GM23338 (cell line): ENCODE measurements around the gene GNAZ. TPM values are rescaled to one million over a fixed set of nuclear protein-coding genes. Genes with fewer than 3 reads are reported as not detected.

Source experiments
- ATAC-seq: fragments of 200-7000 bp; cut with Tn5 transposase; 3 replicates; pipeline ENCODE4 v1.9.1; 2020
- DNase-seq: peaks from one replicate; pipeline ENCODE4 v3.0.0-alpha.2; 2015; ENCODE audit warnings: low spot score
- H2AFZ ChIP-seq: fragments of 200-600 bp; sonication (generic); 2 replicates; pipeline ENCODE4 v1.8.0; 2016; ENCODE audit warnings: antibody characterized with exemption, mild to moderate bottlenecking, moderate library complexity
- H3F3A ChIP-seq: fragments of 200-600 bp; sonication (generic); replicated peaks from 2 replicates; pipeline ENCODE4 v1.8.0; 2017; ENCODE audit warnings: antibody characterized with exemption, mixed run types, low read depth
- H3K27ac ChIP-seq: fragments of 200-600 bp; sonication (generic); 2 replicates; pipeline ENCODE4 v1.6.1; 2016; ENCODE audit warnings: low read depth
- H3K27me3 ChIP-seq: fragments of 200-600 bp; sonication (generic); 2 replicates; pipeline ENCODE4 v1.8.0; 2016; ENCODE audit warnings: mild to moderate bottlenecking, mixed run types, moderate library complexity; ENCODE audit not compliant: insufficient read depth
- H3K36me3 ChIP-seq: fragments of 200-600 bp; sonication (generic); 2 replicates; pipeline ENCODE4 v1.8.0; 2016; ENCODE audit warnings: mild to moderate bottlenecking; ENCODE audit not compliant: insufficient read depth
- H3K4me1 ChIP-seq: fragments of 200-600 bp; sonication (generic); 2 replicates; pipeline ENCODE4 v1.8.0; 2016; ENCODE audit warnings: mild to moderate bottlenecking, moderate library complexity; ENCODE audit not compliant: insufficient read depth
- H3K4me2 ChIP-seq: fragments of 200-600 bp; sonication (generic); 2 replicates; pipeline ENCODE4 v1.7.1; 2017; ENCODE audit warnings: mixed run types
- H3K4me3 ChIP-seq: fragments of 200-600 bp; sonication (generic); 2 replicates; pipeline ENCODE4 v1.6.1; 2016; ENCODE audit warnings: mixed run types
- H3K79me2 ChIP-seq: fragments of 200-600 bp; sonication (generic); replicated peaks from 2 replicates; pipeline ENCODE4 v1.8.0; 2017; ENCODE audit warnings: mild to moderate bottlenecking; ENCODE audit not compliant: insufficient read depth
- H3K9me2 ChIP-seq: fragments of 200-600 bp; sonication (generic); 2 replicates; pipeline ENCODE4 v1.8.0; 2017; ENCODE audit not compliant: insufficient read depth
- H4K20me1 ChIP-seq: fragments of 200-600 bp; sonication (generic); replicated peaks from 2 replicates; pipeline ENCODE4 v1.8.0; 2017; ENCODE audit warnings: mild to moderate bottlenecking; ENCODE audit not compliant: insufficient read depth
- H3K27ac Mint-ChIP-seq: 2 replicates; pipeline ENCODE4 v1.8.0; 2020; ENCODE audit warnings: inconsistent platforms, mild to moderate bottlenecking, moderate library complexity, mixed read lengths
- H3K27me3 Mint-ChIP-seq: 3 replicates; pipeline ENCODE4 v1.8.0; 2022; ENCODE audit warnings: low read depth, mild to moderate bottlenecking, moderate library complexity, mixed read lengths, inconsistent platforms; ENCODE audit not compliant: insufficient read depth, poor library complexity
- H3K36me3 Mint-ChIP-seq: 3 replicates; pipeline ENCODE4 v1.8.0; 2021; ENCODE audit warnings: low read depth, mild to moderate bottlenecking, inconsistent platforms, moderate library complexity, mixed read lengths
- H3K4me1 Mint-ChIP-seq: 3 replicates; pipeline ENCODE4 v1.8.0; 2020; ENCODE audit warnings: mild to moderate bottlenecking, inconsistent platforms, mixed read lengths
- H3K4me3 Mint-ChIP-seq: 3 replicates; pipeline ENCODE4 v1.8.0; 2021; ENCODE audit warnings: moderate library complexity, mild to moderate bottlenecking, inconsistent platforms, mixed read lengths
- H3K9me3 Mint-ChIP-seq: 3 replicates; pipeline ENCODE4 v1.8.0; 2020; ENCODE audit warnings: moderate library complexity, mild to moderate bottlenecking, inconsistent platforms, mixed read lengths
- STAT1 ChIP-seq: IDR thresholded peaks from one replicate; pipeline ENCODE4 v1.6.1; 2016; ENCODE audit warnings: antibody characterized with exemption; ENCODE audit not compliant: unreplicated experiment
- polyA plus RNA-seq: library from polyadenylated mRNA; unstranded; fragments of >200 nt; fragmentation: Nextera tagmentation; extraction: Ambion mirVana; gene quantifications from 2 replicates; pipeline ENCODE4 v1.2.1, GENCODE V29; 2016
- total RNA-seq: library from RNA; depleted of rRNA; stranded (reverse); fragments of >200 nt; shearing (Covaris generic); gene quantifications from 2 replicates; pipeline ENCODE4 v1.2.3, GENCODE V29; 2014
- TF ChIP-seq, protein P1 (sequence below): IDR thresholded peaks from 2 replicates; pipeline ENCODE4 v1.6.1; 2016; ENCODE audit warnings: antibody characterized with exemption
- TF ChIP-seq, protein P2 (sequence below): fragments of 250-450 bp; sonication (Bioruptor Pico); IDR thresholded peaks from 2 replicates; pipeline ENCODE4 v1.5.0; 2020; ENCODE audit warnings: mild to moderate bottlenecking, moderate library complexity
- TF ChIP-seq, protein P3 (sequence below), 2 experiments: fragments of 200-600 bp in 1 of 2; sonication (generic) in 1 of 2; conservative IDR thresholded peaks; 2 replicates each; pipeline versions ENCODE4 v1.5.1 to v1.6.1; 2016 to 2017; ENCODE audit warnings: antibody characterized with exemption in 2 of 2, low read depth in 2 of 2, mild to moderate bottlenecking in 2 of 2, moderate library complexity in 1 of 2

Gene GNAZ
- total and polyA plus RNA-seq, 2 experiments from 2014 or later: 2.9 to 11.1 TPM

DNA sequence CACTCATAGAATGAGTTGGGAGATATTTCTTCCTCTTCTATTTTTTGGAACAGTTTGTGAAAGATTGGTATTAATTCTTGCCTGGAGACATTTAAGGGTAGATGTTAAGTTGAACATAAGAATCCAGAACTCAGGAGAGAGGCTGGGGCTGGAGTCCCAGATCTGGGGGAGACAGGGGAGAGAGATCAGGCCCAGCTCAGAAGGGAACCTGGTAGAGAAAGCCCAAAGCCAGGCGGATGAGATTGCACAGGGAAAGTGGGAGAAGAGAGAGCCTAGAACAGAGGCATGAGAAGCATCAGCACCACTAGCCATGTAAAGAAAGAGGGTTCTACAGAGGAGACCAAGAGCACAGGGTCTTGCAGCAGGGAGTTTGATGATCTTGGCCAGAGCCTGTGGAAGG is 13.0 kb upstream of the GNAZ start:
- Histone ChIP-seq H3K4me2 (no peak overlapping the region), H3K79me2 (no peaks in the 10 kb centered on the region), H4K20me1 (no peaks in the 10 kb centered on the region), H3K9me2 (no peaks in the 10 kb centered on the region), H3K4me1 (no peaks in the 10 kb centered on the region), H3K36me3 (no peaks in the 10 kb centered on the region), H3K27ac (no peak overlapping the region), H2AFZ (no peak overlapping the region), H3K4me3 (no peak overlapping the region), H3F3A (no peaks in the 10 kb centered on the region), H3K27me3 (0 out of 2 replicates have a peak, but pooled peaks cover 5% of the 10 kb centered on the region)
- Mint-ChIP-seq H3K4me1 (no peaks in the 10 kb centered on the region; the same call in 1 of the 3 replicates), H3K27ac (no peak overlapping the region), H3K4me3 (no peak overlapping the region), H3K36me3 (no peaks in the 10 kb centered on the region), H3K9me3 (peaks cover 6% of the 10 kb centered on the region; the same call in 2 of the 3 replicates), H3K27me3 (peaks cover 5% of the 10 kb centered on the region)
- DNase-seq (no peak), ATAC-seq (no peak)
- TF ChIP-seq, protein P1, sequence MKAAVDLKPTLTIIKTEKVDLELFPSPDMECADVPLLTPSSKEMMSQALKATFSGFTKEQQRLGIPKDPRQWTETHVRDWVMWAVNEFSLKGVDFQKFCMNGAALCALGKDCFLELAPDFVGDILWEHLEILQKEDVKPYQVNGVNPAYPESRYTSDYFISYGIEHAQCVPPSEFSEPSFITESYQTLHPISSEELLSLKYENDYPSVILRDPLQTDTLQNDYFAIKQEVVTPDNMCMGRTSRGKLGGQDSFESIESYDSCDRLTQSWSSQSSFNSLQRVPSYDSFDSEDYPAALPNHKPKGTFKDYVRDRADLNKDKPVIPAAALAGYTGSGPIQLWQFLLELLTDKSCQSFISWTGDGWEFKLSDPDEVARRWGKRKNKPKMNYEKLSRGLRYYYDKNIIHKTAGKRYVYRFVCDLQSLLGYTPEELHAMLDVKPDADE: no peak
- TF ChIP-seq, protein P2, sequence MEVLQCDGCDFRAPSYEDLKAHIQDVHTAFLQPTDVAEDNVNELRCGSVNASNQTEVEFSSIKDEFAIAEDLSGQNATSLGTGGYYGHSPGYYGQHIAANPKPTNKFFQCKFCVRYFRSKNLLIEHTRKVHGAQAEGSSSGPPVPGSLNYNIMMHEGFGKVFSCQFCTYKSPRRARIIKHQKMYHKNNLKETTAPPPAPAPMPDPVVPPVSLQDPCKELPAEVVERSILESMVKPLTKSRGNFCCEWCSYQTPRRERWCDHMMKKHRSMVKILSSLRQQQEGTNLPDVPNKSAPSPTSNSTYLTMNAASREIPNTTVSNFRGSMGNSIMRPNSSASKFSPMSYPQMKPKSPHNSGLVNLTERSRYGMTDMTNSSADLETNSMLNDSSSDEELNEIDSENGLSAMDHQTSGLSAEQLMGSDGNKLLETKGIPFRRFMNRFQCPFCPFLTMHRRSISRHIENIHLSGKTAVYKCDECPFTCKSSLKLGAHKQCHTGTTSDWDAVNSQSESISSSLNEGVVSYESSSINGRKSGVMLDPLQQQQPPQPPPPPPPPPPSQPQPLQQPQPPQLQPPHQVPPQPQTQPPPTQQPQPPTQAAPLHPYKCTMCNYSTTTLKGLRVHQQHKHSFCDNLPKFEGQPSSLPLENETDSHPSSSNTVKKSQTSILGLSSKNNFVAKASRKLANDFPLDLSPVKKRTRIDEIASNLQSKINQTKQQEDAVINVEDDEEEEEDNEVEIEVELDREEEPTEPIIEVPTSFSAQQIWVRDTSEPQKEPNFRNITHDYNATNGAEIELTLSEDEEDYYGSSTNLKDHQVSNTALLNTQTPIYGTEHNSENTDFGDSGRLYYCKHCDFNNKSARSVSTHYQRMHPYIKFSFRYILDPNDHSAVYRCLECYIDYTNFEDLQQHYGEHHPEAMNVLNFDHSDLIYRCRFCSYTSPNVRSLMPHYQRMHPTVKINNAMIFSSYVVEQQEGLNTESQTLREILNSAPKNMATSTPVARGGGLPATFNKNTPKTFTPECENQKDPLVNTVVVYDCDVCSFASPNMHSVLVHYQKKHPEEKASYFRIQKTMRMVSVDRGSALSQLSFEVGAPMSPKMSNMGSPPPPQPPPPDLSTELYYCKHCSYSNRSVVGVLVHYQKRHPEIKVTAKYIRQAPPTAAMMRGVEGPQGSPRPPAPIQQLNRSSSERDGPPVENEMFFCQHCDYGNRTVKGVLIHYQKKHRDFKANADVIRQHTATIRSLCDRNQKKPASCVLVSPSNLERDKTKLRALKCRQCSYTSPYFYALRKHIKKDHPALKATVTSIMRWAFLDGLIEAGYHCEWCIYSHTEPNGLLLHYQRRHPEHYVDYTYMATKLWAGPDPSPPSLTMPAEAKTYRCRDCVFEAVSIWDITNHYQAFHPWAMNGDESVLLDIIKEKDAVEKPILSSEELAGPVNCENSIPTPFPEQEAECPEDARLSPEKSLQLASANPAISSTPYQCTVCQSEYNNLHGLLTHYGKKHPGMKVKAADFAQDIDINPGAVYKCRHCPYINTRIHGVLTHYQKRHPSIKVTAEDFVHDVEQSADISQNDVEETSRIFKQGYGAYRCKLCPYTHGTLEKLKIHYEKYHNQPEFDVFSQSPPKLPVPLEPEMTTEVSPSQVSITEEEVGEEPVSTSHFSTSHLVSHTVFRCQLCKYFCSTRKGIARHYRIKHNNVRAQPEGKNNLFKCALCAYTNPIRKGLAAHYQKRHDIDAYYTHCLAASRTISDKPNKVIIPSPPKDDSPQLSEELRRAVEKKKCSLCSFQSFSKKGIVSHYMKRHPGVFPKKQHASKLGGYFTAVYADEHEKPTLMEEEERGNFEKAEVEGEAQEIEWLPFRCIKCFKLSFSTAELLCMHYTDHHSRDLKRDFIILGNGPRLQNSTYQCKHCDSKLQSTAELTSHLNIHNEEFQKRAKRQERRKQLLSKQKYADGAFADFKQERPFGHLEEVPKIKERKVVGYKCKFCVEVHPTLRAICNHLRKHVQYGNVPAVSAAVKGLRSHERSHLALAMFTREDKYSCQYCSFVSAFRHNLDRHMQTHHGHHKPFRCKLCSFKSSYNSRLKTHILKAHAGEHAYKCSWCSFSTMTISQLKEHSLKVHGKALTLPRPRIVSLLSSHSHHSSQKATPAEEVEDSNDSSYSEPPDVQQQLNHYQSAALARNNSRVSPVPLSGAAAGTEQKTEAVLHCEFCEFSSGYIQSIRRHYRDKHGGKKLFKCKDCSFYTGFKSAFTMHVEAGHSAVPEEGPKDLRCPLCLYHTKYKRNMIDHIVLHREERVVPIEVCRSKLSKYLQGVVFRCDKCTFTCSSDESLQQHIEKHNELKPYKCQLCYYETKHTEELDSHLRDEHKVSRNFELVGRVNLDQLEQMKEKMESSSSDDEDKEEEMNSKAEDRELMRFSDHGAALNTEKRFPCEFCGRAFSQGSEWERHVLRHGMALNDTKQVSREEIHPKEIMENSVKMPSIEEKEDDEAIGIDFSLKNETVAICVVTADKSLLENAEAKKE (CRISPR knock-in tag): no peak
- TF ChIP-seq STAT1: no peak
- TF ChIP-seq, protein P3, sequence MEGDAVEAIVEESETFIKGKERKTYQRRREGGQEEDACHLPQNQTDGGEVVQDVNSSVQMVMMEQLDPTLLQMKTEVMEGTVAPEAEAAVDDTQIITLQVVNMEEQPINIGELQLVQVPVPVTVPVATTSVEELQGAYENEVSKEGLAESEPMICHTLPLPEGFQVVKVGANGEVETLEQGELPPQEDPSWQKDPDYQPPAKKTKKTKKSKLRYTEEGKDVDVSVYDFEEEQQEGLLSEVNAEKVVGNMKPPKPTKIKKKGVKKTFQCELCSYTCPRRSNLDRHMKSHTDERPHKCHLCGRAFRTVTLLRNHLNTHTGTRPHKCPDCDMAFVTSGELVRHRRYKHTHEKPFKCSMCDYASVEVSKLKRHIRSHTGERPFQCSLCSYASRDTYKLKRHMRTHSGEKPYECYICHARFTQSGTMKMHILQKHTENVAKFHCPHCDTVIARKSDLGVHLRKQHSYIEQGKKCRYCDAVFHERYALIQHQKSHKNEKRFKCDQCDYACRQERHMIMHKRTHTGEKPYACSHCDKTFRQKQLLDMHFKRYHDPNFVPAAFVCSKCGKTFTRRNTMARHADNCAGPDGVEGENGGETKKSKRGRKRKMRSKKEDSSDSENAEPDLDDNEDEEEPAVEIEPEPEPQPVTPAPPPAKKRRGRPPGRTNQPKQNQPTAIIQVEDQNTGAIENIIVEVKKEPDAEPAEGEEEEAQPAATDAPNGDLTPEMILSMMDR (conservative IDR thresholded peaks at IDR 0.05; ENCODE audit: low read depth in 2 of 2): no peak
